DOHH2 (cell line): Measurements from ENCODE around the gene MLST8.

Experiments
- H3F3A ChIP-seq: fragments of 200-600 bp; sonication (generic), shearing (Covaris generic); 2 replicates; pipeline ENCODE4 v1.6.0; 2016; ENCODE audit warnings: antibody characterized with exemption, mild to moderate bottlenecking; ENCODE audit not compliant: control insufficient read depth, insufficient read depth
- H3K27ac ChIP-seq: fragments of 200-600 bp; sonication (generic); 2 replicates; pipeline ENCODE4 v1.5.1; 2014; ENCODE audit warnings: low read depth, mild to moderate bottlenecking, low read length, moderate library complexity
- H3K27me3 ChIP-seq: fragments of 200-600 bp; sonication (generic); 2 replicates; pipeline ENCODE4 v1.6.1; 2014; ENCODE audit warnings: mild to moderate bottlenecking, low read length, mixed read lengths; ENCODE audit not compliant: control insufficient read depth
- H3K36me3 ChIP-seq: fragments of 200-600 bp; sonication (generic); 2 replicates; pipeline ENCODE4 v1.6.1; 2014; ENCODE audit warnings: mild to moderate bottlenecking, low read length, moderate library complexity, mixed read lengths; ENCODE audit not compliant: control insufficient read depth
- H3K4me1 ChIP-seq: fragments of 200-600 bp; sonication (generic); 2 replicates; pipeline ENCODE4 v1.6.1; 2014; ENCODE audit warnings: mild to moderate bottlenecking, low read length, mixed read lengths; ENCODE audit not compliant: control insufficient read depth
- H3K4me2 ChIP-seq: fragments of 200-600 bp; sonication (generic); 2 replicates; pipeline ENCODE4 v1.6.0; 2014; ENCODE audit warnings: mild to moderate bottlenecking, low read length, moderate library complexity
- H3K4me3 ChIP-seq: fragments of 200-600 bp; sonication (generic); 2 replicates; pipeline ENCODE4 v1.5.1; 2014; ENCODE audit warnings: mild to moderate bottlenecking, low read length, mixed read lengths
- H3K79me2 ChIP-seq: fragments of 200-600 bp; sonication (generic); 2 replicates; pipeline ENCODE4 v1.6.1; 2014; ENCODE audit warnings: mild to moderate bottlenecking, low read length, mixed read lengths; ENCODE audit not compliant: control insufficient read depth
- H3K9me2 ChIP-seq: fragments of 200-600 bp; sonication (generic); replicated peaks from 2 replicates; pipeline ENCODE4 v1.6.1; 2014; ENCODE audit warnings: mild to moderate bottlenecking, low read length, mixed read lengths; ENCODE audit not compliant: control insufficient read depth
- H3K9me3 ChIP-seq: fragments of 200-600 bp; sonication (generic); 2 replicates; pipeline ENCODE4 v1.6.1; 2014; ENCODE audit warnings: antibody characterized with exemption, low read length, mixed read lengths; ENCODE audit not compliant: control insufficient read depth, insufficient read depth
- H4K20me1 ChIP-seq: fragments of 200-600 bp; sonication (generic); 2 replicates; pipeline ENCODE4 v1.6.0; 2014; ENCODE audit warnings: low read depth, mild to moderate bottlenecking, antibody characterized with exemption, low read length, moderate library complexity; ENCODE audit not compliant: control insufficient read depth, insufficient read depth
- EZH2phosphoT487 ChIP-seq: fragments of 200-600 bp; sonication (generic); IDR thresholded peaks from 2 replicates; pipeline ENCODE4 v1.6.1; 2017; ENCODE audit warnings: borderline replicate concordance, mild to moderate bottlenecking, antibody characterized with exemption, low read length, moderate library complexity, mixed read lengths
- TF ChIP-seq, protein P1 (sequence below): fragments of 200-600 bp; sonication (generic); IDR thresholded peaks from one replicate; pipeline ENCODE4 v1.5.1; 2014; ENCODE audit warnings: antibody characterized with exemption, mild to moderate bottlenecking, low read depth, low read length; ENCODE audit not compliant: poor library complexity, severe bottlenecking

The MLST8 gene

GRCh38 chr16:2197765-2198164 is 7.5 kb upstream of the MLST8 start:
- Histone ChIP-seq H3K4me3 (no peak overlapping the region), H3K27ac (no peak overlapping the region), H3K4me2 (no peak overlapping the region), H4K20me1 (peaks cover 5% of the 10 kb centered on the region; the same call in 1 of the 2 replicates), H3K79me2 (no peaks in the 10 kb centered on the region), H3K9me3 (no peaks in the 10 kb centered on the region), H3K4me1 (peaks cover 10% of the 10 kb centered on the region), H3K36me3 (no peaks in the 10 kb centered on the region), H3K27me3 (peaks cover 64% of the 10 kb centered on the region), H3F3A (no peaks in the 10 kb centered on the region), H3K9me2 (no peaks in the 10 kb centered on the region)
- no peak for TF ChIP-seq EZH2phosphoT487
- TF ChIP-seq, protein P1, sequence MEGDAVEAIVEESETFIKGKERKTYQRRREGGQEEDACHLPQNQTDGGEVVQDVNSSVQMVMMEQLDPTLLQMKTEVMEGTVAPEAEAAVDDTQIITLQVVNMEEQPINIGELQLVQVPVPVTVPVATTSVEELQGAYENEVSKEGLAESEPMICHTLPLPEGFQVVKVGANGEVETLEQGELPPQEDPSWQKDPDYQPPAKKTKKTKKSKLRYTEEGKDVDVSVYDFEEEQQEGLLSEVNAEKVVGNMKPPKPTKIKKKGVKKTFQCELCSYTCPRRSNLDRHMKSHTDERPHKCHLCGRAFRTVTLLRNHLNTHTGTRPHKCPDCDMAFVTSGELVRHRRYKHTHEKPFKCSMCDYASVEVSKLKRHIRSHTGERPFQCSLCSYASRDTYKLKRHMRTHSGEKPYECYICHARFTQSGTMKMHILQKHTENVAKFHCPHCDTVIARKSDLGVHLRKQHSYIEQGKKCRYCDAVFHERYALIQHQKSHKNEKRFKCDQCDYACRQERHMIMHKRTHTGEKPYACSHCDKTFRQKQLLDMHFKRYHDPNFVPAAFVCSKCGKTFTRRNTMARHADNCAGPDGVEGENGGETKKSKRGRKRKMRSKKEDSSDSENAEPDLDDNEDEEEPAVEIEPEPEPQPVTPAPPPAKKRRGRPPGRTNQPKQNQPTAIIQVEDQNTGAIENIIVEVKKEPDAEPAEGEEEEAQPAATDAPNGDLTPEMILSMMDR = no peak

DNA sequence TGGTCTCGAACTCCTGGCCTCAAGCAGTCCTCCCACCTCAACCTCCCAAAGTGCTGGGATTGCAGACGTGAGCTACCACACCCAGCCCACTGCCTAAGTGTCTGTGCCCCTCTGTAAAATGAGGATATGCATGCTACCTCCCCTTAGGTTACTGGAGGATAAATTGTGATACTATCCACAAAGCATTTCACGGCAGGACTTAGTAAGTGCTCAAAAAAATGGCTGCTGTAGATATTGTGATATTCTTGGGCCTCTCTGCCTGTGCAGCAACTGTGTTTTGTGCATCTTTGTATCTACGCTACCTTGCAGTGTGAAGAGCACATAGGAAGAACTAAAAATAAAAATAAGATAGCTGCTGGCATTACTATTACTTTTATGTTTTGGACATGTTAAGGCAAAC is 7.0 kb upstream of the MLST8 start:
- H3K27ac ChIP-seq = no peak overlapping the region

GRCh38 chr16:2199095-2199494 is 6.2 kb upstream of the MLST8 start:
- Histone ChIP-seq H3K4me2 (no peak overlapping the region), H4K20me1 (peaks cover 5% of the 10 kb centered on the region; the same call in 1 of the 2 replicates), H3K9me3 (no peaks in the 10 kb centered on the region), H3K36me3 (no peaks in the 10 kb centered on the region), H3K27ac (no peak overlapping the region), H3K9me2 (no peaks in the 10 kb centered on the region), H3F3A (no peaks in the 10 kb centered on the region), H3K4me1 (peaks cover 10% of the 10 kb centered on the region), H3K27me3 (peaks cover 55% of the 10 kb centered on the region), H3K4me3 (no peak overlapping the region), H3K79me2 (no peaks in the 10 kb centered on the region)
- TF ChIP-seq EZH2phosphoT487 = no peak
- TF ChIP-seq, protein P1 = no peak

More for the DNA sequence above, 7.0 kb upstream of the MLST8 start:
- TF ChIP-seq, protein P1 = no peak
- no peak for TF ChIP-seq EZH2phosphoT487
- Histone ChIP-seq H3K27me3 (peaks cover 63% of the 10 kb centered on the region), H3K79me2 (no peaks in the 10 kb centered on the region), H3K4me3 (no peak overlapping the region), H3F3A (no peaks in the 10 kb centered on the region), H3K36me3 (no peaks in the 10 kb centered on the region), H3K9me2 (no peaks in the 10 kb centered on the region), H3K9me3 (no peaks in the 10 kb centered on the region), H4K20me1 (peaks cover 5% of the 10 kb centered on the region; the same call in 1 of the 2 replicates), H3K4me1 (peaks cover 10% of the 10 kb centered on the region), H3K4me2 (no peak overlapping the region)
